HCEC 1CT (cell line): ENCODE results near the gene NGLY1.

Source experiments
- DNase-seq: peaks from one replicate; pipeline ENCODE4 v3.0.0-alpha.2; 2017

NGLY1 gene, protein sequence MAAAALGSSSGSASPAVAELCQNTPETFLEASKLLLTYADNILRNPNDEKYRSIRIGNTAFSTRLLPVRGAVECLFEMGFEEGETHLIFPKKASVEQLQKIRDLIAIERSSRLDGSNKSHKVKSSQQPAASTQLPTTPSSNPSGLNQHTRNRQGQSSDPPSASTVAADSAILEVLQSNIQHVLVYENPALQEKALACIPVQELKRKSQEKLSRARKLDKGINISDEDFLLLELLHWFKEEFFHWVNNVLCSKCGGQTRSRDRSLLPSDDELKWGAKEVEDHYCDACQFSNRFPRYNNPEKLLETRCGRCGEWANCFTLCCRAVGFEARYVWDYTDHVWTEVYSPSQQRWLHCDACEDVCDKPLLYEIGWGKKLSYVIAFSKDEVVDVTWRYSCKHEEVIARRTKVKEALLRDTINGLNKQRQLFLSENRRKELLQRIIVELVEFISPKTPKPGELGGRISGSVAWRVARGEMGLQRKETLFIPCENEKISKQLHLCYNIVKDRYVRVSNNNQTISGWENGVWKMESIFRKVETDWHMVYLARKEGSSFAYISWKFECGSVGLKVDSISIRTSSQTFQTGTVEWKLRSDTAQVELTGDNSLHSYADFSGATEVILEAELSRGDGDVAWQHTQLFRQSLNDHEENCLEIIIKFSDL

GRCh38 chr3:25782938-25783660, at the start of gene NGLY1:
NGLY1 (minus strand) TSS chr3:25783443; CDS start chr3:25783390, 53 bp downstream.
- peak; percentile 82 for DNase-seq

GRCh38 chr3:25831578-25831977, 48.3 kb upstream of the NGLY1 start:
- DNase-seq = peak; percentile 50

DNA sequence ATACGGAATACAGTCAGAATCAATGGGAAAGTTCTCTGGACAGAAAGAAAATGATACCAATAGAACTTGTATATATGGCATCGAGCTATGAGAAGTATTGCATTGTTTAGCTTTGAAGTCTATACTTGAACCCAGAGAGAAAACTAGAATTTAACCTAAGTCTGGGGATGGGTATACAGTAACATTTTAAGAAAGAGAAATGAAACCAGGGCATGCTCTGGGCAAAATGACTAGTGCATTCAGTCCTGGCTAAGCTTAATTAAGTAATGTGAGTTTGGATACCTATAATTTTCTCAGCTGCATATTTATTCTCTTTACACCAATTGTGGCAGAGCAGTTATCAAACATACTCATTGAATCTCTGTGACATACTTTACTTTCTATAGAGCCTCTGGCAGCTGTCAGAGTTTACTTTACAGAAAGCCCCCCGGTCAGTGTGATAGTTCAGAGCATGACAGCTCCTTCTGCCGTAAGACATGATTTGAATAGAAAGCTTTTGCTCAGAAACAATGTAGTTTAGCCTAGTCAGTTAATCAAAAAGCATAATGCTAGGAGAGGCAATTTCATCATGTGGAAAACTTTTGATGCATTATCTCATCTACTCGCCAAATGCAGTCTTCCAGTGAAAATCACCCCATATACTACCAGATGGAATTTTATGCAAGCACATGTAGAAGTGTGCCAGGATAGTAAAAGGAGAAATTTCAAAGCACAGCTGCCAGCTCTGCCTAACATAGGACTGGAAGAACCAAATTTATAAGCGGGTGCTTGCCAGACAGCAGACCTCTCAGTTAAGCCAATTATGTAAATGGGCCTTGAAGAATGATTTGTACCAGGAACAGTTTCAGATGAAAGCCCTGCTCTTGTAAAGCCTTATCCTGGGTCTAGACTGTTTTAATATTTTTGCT, 47.4 kb upstream of the NGLY1 start:
- no peak for DNase-seq

DNA sequence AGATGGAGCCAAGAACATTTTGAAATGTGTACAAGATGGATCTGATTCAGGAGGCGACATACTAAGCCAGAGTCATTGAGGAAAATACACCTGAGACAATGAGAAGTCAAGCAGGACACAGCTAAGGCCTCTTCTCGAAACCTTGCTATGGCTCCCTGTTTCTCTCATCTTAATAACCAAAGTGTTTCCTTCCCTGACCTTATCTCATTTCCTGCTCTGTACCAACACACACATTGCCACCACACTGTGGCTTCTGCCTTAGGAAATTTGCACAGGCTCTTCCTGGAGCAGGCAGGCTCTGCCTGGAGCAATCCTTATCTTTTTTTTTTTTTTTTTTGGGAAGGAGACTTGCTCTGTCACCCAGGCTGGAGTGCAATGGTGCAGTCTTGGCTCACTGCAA, 43.3 kb upstream of the NGLY1 start:
- no peak for DNase-seq

DNA sequence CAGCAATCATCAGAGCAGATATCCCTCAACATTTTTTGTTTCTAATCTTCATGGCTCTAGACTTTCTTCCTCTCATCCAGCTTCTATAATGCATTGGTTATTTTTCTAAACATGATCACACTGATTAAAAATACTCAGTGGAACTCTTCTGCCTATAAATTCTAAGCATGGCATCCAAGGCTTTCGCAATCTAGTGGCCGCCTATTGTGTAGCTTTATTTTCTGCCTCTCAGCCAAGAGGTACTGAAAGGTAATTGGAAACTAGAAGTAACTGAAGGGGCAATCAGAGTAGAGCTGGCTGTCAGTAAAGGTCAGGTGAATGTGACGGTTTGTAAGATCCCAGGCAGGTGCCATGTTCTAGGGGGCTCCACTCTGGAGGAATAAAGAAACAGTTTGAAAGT, 40.1 kb upstream of the NGLY1 start:
- DNase-seq = no peak

DNA sequence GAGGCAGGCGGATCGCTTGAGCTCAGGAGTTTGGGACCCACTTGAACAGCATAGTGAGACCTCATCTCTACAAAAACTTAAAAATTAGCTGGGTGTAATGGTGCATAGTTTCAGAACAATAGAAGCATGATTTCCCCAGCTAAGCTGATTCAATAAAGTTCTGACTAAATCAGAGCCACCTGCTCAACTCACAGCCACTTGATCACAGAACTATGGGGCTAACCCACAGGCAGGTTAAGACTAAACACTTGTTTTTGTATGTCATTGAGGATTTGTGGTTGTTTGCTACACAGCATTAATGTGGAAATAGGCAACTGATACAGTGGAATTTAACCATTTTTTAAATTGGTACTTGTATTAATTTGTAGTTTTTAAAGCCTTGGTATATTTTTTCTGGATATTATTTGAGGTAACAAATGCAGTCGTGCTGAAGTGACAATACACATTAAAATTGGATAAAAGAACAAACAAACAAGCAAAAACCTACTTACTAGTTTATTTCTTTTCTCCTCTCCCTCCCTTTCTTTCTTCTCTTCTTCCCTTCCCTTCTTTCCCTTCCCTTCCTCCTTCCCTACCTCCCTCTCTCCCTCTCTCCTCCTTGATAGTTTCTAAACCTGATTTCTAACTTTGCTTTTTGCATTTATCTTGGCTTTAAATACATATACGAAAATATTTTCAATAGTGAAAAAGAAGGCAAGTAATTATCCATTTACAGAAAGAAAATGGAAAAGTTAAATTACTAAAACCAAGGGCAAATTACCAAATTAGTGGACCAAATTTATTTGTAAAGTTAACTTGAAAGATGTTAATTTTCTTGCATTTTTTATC, 38.7 kb upstream of the NGLY1 start:
- DNase-seq = no peak

GRCh38 chr3:25820816-25821486, 37.7 kb upstream of the NGLY1 start:
- peak; percentile 60 for DNase-seq

DNA sequence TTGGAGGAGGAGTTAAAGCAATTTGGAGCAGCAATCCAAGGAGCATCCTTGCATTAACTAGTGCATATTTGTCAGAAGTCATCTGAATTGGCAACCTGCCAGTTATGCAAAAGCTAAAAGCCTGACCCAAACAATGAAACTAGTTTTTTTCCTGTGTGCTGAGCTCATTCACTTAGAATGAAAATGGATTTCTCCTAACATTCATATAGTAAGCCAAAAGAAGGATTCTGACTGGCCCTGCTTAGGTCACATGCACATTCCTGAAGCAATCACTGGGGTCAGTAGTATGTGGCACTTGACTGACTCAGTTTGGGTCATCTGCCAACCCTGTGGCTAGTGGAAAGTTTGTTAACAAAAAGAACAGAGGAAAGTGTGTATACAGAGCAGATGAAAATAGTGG, 37.1 kb upstream of the NGLY1 start:
- DNase-seq = peak; percentile 98

GRCh38 chr3:25818335-25818734, 35.1 kb upstream of the NGLY1 start:
- DNase-seq = no peak

DNA sequence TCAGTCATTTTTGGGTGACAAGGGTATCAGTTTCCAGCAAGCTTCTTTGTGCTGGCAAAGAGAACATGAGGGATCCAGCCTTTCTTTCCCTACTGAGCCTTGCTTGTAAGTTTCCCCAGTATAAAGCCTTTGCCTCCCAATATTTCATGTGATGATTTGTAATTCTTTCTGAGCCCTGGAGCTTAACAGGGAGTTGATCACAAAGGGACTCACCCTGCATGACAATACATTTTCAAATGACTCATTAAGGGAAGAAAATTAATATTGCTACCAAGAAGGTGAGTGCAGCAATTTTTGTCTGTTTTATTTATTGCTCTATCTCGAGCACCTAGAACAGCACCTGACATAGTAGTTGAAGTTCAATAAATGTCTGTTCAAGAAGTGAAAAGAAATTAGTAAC, 34.4 kb upstream of the NGLY1 start:
- DNase-seq = no peak

DNA sequence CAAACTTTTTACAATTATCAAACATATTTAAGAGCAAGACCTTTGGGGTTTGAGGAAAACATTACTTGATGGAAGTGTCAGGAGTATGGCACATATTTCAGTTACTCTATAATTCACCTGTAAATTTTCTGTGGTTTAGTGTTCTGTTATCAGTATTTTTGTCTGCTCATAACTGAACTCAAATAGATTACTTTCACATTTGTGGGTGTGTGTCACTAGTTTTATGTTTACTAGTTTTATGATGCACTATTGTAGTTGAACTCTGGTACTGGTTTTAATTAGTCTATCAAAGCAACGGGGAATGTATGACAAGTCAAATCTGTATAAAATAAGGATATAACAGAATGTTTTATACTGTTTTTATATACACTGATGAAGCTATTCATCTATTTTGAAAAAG, 33.9 kb upstream of the NGLY1 start:
- no peak for DNase-seq

DNA sequence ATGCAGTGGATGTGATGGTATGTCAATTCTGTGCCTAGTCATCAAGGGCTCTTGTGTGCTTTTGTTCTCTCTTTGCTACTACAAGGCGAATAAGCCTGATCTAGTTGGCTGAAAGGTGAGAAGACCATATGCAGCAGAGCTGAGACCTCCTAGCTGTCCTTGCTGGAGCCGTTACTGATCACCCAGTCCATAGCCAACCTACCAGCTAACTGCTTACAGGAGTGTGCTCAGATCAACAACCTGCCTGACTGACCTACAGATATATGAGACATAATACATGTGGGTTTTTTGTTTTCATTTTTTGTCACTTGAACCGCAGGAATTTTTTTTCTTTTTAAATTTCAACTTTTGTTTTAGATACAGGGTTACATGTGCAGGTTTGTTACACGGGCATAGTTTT, 29.4 kb upstream of the NGLY1 start:
- no peak for DNase-seq

GRCh38 chr3:25804676-25805075, 21.4 kb upstream of the NGLY1 start:
- no peak for DNase-seq

DNA sequence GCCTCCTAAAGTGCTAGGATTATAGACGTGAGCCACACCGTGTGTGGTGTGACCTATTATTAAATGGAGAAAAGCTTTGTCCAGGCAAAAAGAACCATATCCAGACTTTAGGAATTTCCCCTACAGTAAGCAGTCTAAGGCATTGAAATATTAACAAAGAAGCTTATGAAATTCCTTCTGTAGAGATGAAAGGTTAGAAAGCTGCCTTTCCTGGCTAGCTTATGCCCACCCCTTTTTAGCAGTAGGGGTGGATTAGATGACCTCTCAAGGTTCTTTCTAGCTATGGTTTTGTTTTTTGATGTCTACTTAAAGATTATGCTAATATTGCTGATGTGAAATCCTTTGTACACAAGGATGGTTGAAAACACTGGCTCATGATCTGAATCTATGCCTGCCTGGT, 20.6 kb upstream of the NGLY1 start:
- no peak for DNase-seq

DNA sequence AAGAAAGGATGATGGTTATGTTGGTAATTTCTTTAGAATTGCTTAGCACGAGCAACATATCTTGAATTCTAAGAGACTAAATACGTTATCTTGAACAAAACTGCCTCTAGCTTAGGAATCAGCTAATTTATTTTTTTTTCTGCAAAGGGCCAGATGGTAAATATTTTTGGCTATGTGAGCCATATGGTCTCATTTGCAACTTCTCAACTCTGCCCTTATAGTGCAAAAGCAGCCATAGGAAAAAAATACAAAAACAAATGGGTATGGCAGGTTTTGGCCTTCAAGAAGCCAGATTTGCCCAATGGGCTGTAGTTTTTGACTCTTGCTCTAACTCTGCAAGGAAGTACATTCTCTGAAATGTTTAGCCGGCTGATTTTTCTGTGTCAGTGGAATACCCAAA, 18.5 kb upstream of the NGLY1 start:
- no peak for DNase-seq

DNA sequence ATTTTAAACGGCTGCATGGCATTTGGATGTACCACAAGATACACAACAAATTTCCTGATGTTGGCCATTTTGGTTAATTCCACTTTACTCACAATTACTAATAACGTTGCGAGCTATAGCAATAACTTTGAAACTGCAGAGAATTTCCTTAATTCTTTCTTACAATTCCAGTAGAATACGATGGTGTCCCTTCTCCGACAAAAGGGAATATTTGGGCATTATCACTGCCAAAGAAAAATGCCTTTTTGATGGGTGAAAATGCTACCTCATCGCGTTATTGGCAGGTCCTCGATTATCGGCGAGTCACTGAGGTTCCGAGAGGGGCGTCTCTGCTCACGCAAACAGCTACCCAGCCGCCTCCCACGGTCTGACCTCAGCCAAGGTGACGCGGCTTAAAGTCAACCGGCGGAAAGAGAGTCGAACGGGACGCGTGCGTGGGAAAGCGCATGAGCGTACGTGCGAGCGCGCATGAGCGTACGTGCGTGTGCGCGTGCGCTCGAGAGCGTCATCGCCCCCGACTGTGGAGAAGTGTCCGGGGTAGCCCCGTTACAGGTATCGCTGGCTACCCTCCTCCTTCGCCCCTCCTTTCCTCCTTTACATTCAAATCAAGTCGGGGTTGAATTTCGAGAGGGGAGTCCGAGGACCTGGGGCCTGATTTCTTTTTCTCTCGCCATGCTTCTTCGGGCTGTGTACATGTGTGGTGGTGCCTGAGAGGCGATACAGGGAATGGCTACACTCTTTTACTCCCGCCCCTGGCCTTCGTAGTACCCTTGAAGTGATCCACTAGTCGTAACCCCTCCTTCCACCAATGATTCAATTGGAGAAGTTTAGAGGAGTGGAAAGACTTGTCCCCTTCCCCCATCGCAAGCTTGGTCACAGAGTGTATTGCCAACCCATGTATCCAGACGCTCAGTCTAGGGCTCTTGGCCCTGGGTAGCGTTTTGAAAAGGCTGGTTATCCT, 6.6 kb upstream of the NGLY1 start, which contains the start of gene OXSM:
OXSM (plus strand) TSS at position 495 of the 961 bp plus-strand sequence. CDS start 931 bp downstream, outside the sequence.
- DNase-seq = peak; percentile 86

- no peak for DNase-seq
These were observed 6.0 kb upstream of the NGLY1 start for GRCh38 chr3:25789209-25789595.

- DNase-seq = no peak
These were observed 4.4 kb upstream of the NGLY1 start for GRCh38 chr3:25787689-25788088.

- DNase-seq = peak; percentile 5
These were observed 2.6 kb upstream of the NGLY1 start for GRCh38 chr3:25785826-25786225.

- DNase-seq = no peak
These were observed 1.7 kb upstream of the NGLY1 start for GRCh38 chr3:25784971-25785370.
